Measurements from ENCODE around the gene TMEM138. TPM values are rescaled to one million over a fixed set of nuclear protein-coding genes. Genes with fewer than 3 reads are reported as not detected.
A peak's percentile ranks its signal among the peaks of the same experiment; 100 is the strongest.

TMEM138 gene
- total and polyA plus RNA-seq, 2 of the 13 experiments (the other 11 are each of a cell fraction or from before 2014, with no cell fraction given): 43.5 to 61.0 TPM

GRCh38 chr11:61336171-61336935 lies 25.8 kb upstream of the TMEM138 start (continued):
- TF ChIP-seq ZGPAT (CRISPR knock-in tag; IDR thresholded peaks at IDR 0.05): peak; percentile 62; the same call in 1 of the 2 replicates
- no peak for TF ChIP-seq HMG20B (CRISPR knock-in tag; conservative IDR thresholded peaks at IDR 0.05)
- no peak for TF ChIP-seq ZNF572 (CRISPR knock-in tag; IDR thresholded peaks at IDR 0.05)
- peak; percentile 93 for TF ChIP-seq XRCC5 (optimal IDR thresholded peaks at IDR 0.05; ENCODE audit: low read length)
- TF ChIP-seq NFKB2 (CRISPR knock-in tag; IDR thresholded peaks at IDR 0.05; ENCODE audit: borderline replicate concordance): no peak
- TF ChIP-seq, protein P1, sequence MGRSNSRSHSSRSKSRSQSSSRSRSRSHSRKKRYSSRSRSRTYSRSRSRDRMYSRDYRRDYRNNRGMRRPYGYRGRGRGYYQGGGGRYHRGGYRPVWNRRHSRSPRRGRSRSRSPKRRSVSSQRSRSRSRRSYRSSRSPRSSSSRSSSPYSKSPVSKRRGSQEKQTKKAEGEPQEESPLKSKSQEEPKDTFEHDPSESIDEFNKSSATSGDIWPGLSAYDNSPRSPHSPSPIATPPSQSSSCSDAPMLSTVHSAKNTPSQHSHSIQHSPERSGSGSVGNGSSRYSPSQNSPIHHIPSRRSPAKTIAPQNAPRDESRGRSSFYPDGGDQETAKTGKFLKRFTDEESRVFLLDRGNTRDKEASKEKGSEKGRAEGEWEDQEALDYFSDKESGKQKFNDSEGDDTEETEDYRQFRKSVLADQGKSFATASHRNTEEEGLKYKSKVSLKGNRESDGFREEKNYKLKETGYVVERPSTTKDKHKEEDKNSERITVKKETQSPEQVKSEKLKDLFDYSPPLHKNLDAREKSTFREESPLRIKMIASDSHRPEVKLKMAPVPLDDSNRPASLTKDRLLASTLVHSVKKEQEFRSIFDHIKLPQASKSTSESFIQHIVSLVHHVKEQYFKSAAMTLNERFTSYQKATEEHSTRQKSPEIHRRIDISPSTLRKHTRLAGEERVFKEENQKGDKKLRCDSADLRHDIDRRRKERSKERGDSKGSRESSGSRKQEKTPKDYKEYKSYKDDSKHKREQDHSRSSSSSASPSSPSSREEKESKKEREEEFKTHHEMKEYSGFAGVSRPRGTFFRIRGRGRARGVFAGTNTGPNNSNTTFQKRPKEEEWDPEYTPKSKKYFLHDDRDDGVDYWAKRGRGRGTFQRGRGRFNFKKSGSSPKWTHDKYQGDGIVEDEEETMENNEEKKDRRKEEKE (IDR thresholded peaks at IDR 0.05): no peak
- TF ChIP-seq YEATS4 (CRISPR knock-in tag; IDR thresholded peaks at IDR 0.05; ENCODE audit: borderline replicate concordance): no peak
- no peak for TF ChIP-seq SIN3B (IDR thresholded peaks at IDR 0.05; ENCODE audit: low read length)
- no peak for TF ChIP-seq KAT2B (IDR thresholded peaks at IDR 0.05; ENCODE audit: borderline replicate concordance, low read depth, low read length)
- TF ChIP-seq GTF3A (CRISPR knock-in tag; conservative IDR thresholded peaks at IDR 0.05): no peak
- peak; percentile 75; the same call in 1 of the 2 replicates for TF ChIP-seq ERF (CRISPR knock-in tag; IDR thresholded peaks at IDR 0.05)
- no peak for TF ChIP-seq MTA3 (CRISPR knock-in tag; IDR thresholded peaks at IDR 0.05)
- no peak for TF ChIP-seq RNF219 (CRISPR knock-in tag; IDR thresholded peaks at IDR 0.05)
- TF ChIP-seq, protein P2, sequence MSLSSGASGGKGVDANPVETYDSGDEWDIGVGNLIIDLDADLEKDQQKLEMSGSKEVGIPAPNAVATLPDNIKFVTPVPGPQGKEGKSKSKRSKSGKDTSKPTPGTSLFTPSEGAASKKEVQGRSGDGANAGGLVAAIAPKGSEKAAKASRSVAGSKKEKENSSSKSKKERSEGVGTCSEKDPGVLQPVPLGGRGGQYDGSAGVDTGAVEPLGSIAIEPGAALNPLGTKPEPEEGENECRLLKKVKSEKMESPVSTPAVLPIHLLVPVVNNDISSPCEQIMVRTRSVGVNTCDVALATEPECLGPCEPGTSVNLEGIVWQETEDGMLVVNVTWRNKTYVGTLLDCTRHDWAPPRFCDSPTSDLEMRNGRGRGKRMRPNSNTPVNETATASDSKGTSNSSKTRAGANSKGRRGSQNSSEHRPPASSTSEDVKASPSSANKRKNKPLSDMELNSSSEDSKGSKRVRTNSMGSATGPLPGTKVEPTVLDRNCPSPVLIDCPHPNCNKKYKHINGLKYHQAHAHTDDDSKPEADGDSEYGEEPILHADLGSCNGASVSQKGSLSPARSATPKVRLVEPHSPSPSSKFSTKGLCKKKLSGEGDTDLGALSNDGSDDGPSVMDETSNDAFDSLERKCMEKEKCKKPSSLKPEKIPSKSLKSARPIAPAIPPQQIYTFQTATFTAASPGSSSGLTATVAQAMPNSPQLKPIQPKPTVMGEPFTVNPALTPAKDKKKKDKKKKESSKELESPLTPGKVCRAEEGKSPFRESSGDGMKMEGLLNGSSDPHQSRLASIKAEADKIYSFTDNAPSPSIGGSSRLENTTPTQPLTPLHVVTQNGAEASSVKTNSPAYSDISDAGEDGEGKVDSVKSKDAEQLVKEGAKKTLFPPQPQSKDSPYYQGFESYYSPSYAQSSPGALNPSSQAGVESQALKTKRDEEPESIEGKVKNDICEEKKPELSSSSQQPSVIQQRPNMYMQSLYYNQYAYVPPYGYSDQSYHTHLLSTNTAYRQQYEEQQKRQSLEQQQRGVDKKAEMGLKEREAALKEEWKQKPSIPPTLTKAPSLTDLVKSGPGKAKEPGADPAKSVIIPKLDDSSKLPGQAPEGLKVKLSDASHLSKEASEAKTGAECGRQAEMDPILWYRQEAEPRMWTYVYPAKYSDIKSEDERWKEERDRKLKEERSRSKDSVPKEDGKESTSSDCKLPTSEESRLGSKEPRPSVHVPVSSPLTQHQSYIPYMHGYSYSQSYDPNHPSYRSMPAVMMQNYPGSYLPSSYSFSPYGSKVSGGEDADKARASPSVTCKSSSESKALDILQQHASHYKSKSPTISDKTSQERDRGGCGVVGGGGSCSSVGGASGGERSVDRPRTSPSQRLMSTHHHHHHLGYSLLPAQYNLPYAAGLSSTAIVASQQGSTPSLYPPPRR (CRISPR knock-in tag; IDR thresholded peaks at IDR 0.05; ENCODE audit: borderline replicate concordance): no peak
- no peak for TF ChIP-seq ZNF205 (CRISPR knock-in tag; IDR thresholded peaks at IDR 0.05)
- TF ChIP-seq ZC3H13 (CRISPR knock-in tag; IDR thresholded peaks at IDR 0.05): no peak
